K562 (cell line): ENCODE measurements around the gene NTF4. TPM values are rescaled to one million over a fixed set of nuclear protein-coding genes. Genes with fewer than 3 reads are reported as not detected.

Experiments used
- C11orf30 ChIP-seq: fragments of 450-650 bp; IDR thresholded peaks from 2 replicates; pipeline ENCODE4 v1.6.1; 2016; ENCODE audit warnings: low read depth, mild to moderate bottlenecking
- EP300 ChIP-seq: IDR thresholded peaks from 2 replicates; pipeline ENCODE4 v1.6.1; 2012; ENCODE audit warnings: low read length, improper control_type of control experiment
- HBP1 ChIP-seq: fragments of 450-650 bp; formaldehyde crosslinking; IDR thresholded peaks from 2 replicates; pipeline ENCODE4 v1.4.0; 2022; ENCODE audit warnings: missing genetic modification characterization
- PTRF ChIP-seq: fragments of 450-650 bp; IDR thresholded peaks from 2 replicates; pipeline ENCODE4 v1.6.1; 2016; ENCODE audit warnings: mild to moderate bottlenecking, missing genetic modification characterization, missing compliant biosample characterization
- TAF1 ChIP-seq: IDR thresholded peaks from 2 replicates; pipeline ENCODE4 v1.6.1; 2011; ENCODE audit warnings: mild to moderate bottlenecking, low read length, moderate library complexity; ENCODE audit not compliant: insufficient read depth, control insufficient read depth, severe bottlenecking; ENCODE audit errors: extremely low read depth
- ZC3H4 ChIP-seq: sonication (generic); formaldehyde crosslinking; IDR thresholded peaks from 2 replicates; pipeline ENCODE4 v1.9.0; 2021; ENCODE audit warnings: missing genetic modification reagents, borderline replicate concordance
- ZNF41 ChIP-seq: fragments of 250-450 bp; sonication (Bioruptor Pico); conservative IDR thresholded peaks from 2 replicates; pipeline ENCODE4 v1.4.0; 2020; ENCODE audit warnings: mild to moderate bottlenecking
- ZNF449 ChIP-seq: fragments of 250-450 bp; sonication (Bioruptor Pico); IDR thresholded peaks from 2 replicates; pipeline ENCODE4 v1.8.0; 2022; ENCODE audit warnings: moderate library complexity, mild to moderate bottlenecking, inconsistent platforms
- ZNF764 ChIP-seq: fragments of 250-450 bp; sonication (Bioruptor Pico); IDR thresholded peaks from 2 replicates; pipeline ENCODE4 v1.4.0; 2020; ENCODE audit warnings: low read depth, mild to moderate bottlenecking, moderate library complexity
- polyA plus RNA-seq, 8 experiments: library from polyadenylated mRNA; depleted of rRNA in 4 of 8; stranded (reverse) in 5 of 8; unstranded in 3 of 8; fragments of >200 nt; fragmentation: Nextera tagmentation in 2 of 8; fragmentation: Illumina TruSeq in 1 of 8; extraction: Ambion mirVana in 2 of 8; extraction: Trizol in 1 of 8; gene quantifications; 2 replicates each; pipeline versions ENCODE4 v1.2.1 to v1.2.3, GENCODE V29; 2011 to 2014; ENCODE audit warnings: inconsistent platforms in 1 of 8, missing spikeins in 1 of 8
- total RNA-seq, 7 experiments: library from RNA; depleted of rRNA in 6 of 7; stranded (reverse); fragments of >200 nt in 6 of 7; fragmentation: Illumina TruSeq in 2 of 7; extraction: Trizol in 2 of 7; gene quantifications; 2 replicates each; pipeline versions ENCODE4 v1.2.1 to v1.2.3, GENCODE V29; 2011 to 2021; ENCODE audit warnings: low replicate concordance in 1 of 7
- TF ChIP-seq, protein P1 (sequence below): fragments of 250-450 bp; sonication (Bioruptor Pico); IDR thresholded peaks from 2 replicates; pipeline ENCODE4 v1.5.0; 2021; ENCODE audit warnings: mild to moderate bottlenecking, moderate library complexity
- TF ChIP-seq, protein P2 (sequence below): fragments of 250-450 bp; sonication (Bioruptor Pico); IDR thresholded peaks from 2 replicates; pipeline ENCODE4 v1.6.1; 2021; ENCODE audit warnings: mild to moderate bottlenecking
- TF ChIP-seq, protein P3 (sequence below): fragments of 450-650 bp; IDR thresholded peaks from one replicate; pipeline ENCODE4 v1.6.1; 2018; ENCODE audit warnings: mild to moderate bottlenecking, moderate library complexity; ENCODE audit not compliant: partially characterized antibody
- TF ChIP-seq, protein P4 (sequence below): fragments of 450-650 bp; IDR thresholded peaks from 2 replicates; pipeline ENCODE4 v1.6.1; 2017; ENCODE audit warnings: antibody characterized with exemption, mild to moderate bottlenecking

Gene NTF4
- total and polyA plus RNA-seq, 9 of the 15 experiments (the other 6 are each of a cell fraction or from before 2014, with no cell fraction given): not detected

DNA sequence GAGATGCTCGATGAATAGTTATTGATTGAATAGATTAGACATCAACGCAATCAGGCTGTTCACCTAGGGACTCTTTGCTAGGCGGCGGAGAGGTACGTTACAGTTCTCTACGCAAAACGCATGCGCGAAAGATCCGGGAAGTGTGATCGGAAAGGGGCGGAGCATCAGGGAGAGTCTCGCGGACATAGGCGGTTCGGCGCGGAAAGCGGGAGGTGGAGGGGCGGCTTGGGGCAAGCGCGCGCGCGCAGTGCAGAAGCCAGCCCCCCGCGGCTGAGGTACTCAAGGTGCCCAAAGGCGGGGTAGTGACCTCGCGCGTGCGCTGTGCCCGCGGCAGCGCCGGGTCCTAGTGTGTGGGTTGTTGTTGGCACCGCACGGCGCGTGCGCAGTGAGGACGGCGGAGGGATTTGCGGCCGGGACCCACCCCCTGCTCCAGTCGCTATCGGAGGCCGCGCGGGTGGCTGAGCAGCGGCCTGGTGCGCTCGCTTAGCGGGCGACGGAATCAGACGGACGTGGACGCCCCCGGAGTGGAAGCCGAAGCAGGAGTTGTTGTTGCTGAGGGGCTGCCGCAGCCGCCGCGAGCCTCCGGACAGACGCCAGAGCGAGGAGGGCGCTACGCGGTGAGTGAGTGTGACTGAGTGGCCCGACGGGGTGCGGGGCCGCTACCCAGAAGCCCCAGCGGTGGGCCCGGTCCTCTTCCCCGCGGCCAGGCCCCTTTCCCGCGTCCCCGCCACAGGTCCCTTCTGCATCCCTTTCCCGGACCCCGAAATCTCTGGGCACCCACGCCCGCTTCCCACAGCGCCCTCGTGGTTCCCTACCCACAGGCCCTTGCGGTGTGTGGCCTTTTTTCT, 20.6 kb upstream of the NTF4 start, which contains the start of gene SNRNP70 (continued):
- TF ChIP-seq, protein P1, sequence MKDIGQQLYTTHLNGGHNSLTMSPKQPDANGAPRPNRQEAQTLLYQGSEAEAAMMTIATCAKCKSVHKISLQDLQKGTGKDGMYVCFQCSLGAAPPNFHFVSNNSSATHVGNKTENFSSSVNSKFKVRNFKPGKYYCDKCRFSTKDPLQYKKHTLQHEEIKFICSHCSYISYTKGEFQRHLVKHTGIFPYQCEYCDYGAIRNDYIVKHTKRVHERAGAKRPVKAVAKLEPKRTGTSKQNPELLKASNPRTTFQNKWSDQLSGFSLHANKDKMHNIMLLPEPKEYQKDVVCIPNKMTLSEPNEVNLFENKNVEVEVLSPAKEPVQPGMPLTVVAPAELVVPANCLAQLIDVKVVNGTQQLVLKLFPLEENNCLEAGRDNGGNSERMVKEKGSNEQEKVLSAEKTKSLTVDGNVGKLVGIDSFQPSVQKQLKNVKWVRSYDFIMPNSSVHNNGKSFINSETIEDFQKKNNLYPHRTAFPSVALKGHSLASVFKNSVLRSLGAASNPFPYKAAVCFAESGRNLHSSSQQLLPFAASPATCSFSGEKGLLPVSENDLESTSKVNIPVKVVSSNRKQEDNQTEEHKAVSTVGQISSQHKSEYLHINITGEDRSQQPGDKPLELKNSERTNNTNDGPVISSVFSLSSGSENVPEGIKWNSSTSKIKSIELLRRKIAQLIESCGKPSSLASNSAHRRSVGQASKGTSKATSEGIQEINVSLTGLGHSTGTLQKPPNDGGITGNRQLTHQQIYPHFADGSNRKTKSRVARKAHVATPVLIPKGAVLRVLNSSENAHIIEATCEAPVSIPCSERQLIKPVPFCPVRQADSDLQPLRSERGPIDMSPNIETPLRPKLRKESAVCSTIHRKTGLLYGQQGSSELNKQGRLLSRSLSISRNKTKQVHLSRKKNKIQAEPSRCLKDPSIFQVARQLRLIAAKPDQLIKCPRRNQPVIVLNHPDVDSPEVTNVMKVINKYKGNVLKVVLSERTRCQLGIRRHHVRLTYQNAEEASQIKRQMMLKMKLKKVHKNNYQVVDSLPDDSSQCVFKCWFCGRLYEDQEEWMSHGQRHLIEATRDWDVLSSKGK (CRISPR knock-in tag): no peak
- TF ChIP-seq ZNF41 (CRISPR knock-in tag): no peak
- TF ChIP-seq, protein P2, sequence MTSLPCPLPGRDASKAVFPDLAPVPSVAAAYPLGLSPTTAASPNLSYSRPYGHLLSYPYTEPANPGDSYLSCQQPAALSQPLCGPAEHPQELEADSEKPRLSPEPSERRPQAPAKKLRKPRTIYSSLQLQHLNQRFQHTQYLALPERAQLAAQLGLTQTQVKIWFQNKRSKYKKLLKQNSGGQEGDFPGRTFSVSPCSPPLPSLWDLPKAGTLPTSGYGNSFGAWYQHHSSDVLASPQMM: no peak
- TF ChIP-seq TAF1: peak; percentile 95
- TF ChIP-seq EP300: no peak
- no peak for TF ChIP-seq ZNF764
- TF ChIP-seq ZNF449 (CRISPR knock-in tag): no peak
- peak; percentile 73 for TF ChIP-seq C11orf30
- TF ChIP-seq PTRF (tag): no peak
- TF ChIP-seq ZC3H4 (CRISPR knock-in tag): no peak
- TF ChIP-seq HBP1 (CRISPR knock-in tag): 0 out of 2 replicates have a peak, but pooled peaks have one; percentile 61
- TF ChIP-seq, protein P3, sequence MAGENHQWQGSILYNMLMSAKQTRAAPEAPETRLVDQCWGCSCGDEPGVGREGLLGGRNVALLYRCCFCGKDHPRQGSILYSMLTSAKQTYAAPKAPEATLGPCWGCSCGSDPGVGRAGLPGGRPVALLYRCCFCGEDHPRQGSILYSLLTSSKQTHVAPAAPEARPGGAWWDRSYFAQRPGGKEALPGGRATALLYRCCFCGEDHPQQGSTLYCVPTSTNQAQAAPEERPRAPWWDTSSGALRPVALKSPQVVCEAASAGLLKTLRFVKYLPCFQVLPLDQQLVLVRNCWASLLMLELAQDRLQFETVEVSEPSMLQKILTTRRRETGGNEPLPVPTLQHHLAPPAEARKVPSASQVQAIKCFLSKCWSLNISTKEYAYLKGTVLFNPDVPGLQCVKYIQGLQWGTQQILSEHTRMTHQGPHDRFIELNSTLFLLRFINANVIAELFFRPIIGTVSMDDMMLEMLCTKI: no peak
- TF ChIP-seq, protein P4, sequence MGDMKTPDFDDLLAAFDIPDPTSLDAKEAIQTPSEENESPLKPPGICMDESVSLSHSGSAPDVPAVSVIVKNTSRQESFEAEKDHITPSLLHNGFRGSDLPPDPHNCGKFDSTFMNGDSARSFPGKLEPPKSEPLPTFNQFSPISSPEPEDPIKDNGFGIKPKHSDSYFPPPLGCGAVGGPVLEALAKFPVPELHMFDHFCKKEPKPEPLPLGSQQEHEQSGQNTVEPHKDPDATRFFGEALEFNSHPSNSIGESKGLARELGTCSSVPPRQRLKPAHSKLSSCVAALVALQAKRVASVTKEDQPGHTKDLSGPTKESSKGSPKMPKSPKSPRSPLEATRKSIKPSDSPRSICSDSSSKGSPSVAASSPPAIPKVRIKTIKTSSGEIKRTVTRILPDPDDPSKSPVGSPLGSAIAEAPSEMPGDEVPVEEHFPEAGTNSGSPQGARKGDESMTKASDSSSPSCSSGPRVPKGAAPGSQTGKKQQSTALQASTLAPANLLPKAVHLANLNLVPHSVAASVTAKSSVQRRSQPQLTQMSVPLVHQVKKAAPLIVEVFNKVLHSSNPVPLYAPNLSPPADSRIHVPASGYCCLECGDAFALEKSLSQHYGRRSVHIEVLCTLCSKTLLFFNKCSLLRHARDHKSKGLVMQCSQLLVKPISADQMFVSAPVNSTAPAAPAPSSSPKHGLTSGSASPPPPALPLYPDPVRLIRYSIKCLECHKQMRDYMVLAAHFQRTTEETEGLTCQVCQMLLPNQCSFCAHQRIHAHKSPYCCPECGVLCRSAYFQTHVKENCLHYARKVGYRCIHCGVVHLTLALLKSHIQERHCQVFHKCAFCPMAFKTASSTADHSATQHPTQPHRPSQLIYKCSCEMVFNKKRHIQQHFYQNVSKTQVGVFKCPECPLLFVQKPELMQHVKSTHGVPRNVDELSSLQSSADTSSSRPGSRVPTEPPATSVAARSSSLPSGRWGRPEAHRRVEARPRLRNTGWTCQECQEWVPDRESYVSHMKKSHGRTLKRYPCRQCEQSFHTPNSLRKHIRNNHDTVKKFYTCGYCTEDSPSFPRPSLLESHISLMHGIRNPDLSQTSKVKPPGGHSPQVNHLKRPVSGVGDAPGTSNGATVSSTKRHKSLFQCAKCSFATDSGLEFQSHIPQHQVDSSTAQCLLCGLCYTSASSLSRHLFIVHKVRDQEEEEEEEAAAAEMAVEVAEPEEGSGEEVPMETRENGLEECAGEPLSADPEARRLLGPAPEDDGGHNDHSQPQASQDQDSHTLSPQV: peak; percentile 85
